Thoracic aorta endothelial cell (primary cell): ENCODE measurements around the gene TASOR. TPM values are rescaled to one million over a fixed set of nuclear protein-coding genes. Genes with fewer than 3 reads are reported as not detected.

ENCODE experiments used
- total RNA-seq: library from RNA; depleted of rRNA; stranded (reverse); fragments of >200 nt; gene quantifications from 2 replicates; pipeline ENCODE4 v1.2.3, GENCODE V29; 2012

Gene TASOR
- total RNA-seq = 85.9 and 90.4 TPM in 2 replicates

GRCh38 chr3:56683122-56683817 is at the start of gene TASOR:
TASOR (minus strand) TSS chr3:56683265; CDS start chr3:56683006, 259 bp downstream.

Other genes with a start within 250 kb of the TASOR start
- gene ERC2, start 214.8 kb downstream of the TASOR start, total RNA-seq = 2.8 and 3.2 TPM in 2 replicates
- gene CCDC66, start 126.1 kb downstream of the TASOR start, total RNA-seq = 30.5 and 31.2 TPM in 2 replicates
- gene ARHGEF3, start 118.7 kb upstream of the TASOR start, total RNA-seq = 19.4 and 20.2 TPM in 2 replicates